HS-5 (cell line): ENCODE data around the gene DNAJC18.

Source experiments
- DNase-seq: peaks from one replicate; pipeline ENCODE4 v3.0.0-alpha.2; 2012; ENCODE audit warnings: low read depth

Gene DNAJC18

GRCh38 chr5:139368613-139369012 lies 70.7 kb downstream of the DNAJC18 start:
- DNase-seq, result no peak

- no peak for DNase-seq
Measured at GRCh38 chr5:139364466-139364865, 74.9 kb downstream of the DNAJC18 start.

- no peak for DNase-seq
Measured at GRCh38 chr5:139363937-139364336, 75.4 kb downstream of the DNAJC18 start.

- no peak for DNase-seq
Measured at GRCh38 chr5:139361835-139362429, 77.4 kb downstream of the DNAJC18 start.

- DNase-seq, result no peak
Measured at GRCh38 chr5:139360384-139360783, 78.9 kb downstream of the DNAJC18 start.
